ENCODE data around the gene PRELID3B.

The PRELID3B gene

DNA sequence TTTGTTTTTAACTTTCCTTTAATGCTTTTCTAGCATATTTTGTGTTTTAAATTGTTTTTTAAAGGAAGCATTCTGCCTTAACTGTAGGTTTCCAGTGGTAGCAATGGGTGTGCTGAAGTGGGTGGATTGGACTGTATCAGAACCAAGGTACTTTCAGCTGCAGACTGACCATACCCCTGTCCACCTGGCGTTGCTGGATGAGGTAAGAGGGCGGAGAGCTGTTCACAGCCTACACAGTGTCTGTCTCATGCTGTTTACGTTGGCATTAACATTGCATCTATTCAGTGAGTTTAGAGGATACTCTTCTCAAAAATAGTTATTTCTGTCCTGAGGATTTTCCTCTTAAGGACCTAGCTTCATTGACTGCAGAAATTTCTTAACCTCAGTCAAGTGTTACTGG is 49.7 kb downstream of the PRELID3B start:
- DNase-seq = no peak

DNA sequence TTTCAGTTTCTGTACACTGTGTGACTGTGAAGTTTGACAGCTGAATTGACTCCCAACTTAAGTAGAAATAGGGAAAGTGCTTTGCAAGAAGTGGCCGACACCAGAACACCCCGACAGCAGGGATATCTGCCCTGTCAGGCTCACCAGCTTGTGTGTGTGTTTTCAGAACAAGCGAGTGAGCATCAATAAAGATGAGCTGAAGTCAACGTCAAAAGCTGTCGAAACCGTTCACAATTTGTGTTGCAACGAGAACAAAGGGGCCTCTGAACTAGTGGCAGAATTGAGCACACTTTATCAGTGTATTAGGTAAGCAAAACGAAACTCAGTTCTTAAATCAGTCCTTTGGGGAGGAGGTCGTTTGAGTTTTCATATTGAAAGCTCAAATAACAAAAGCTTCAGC is 50.9 kb downstream of the PRELID3B start:
- no peak for DNase-seq

DNA sequence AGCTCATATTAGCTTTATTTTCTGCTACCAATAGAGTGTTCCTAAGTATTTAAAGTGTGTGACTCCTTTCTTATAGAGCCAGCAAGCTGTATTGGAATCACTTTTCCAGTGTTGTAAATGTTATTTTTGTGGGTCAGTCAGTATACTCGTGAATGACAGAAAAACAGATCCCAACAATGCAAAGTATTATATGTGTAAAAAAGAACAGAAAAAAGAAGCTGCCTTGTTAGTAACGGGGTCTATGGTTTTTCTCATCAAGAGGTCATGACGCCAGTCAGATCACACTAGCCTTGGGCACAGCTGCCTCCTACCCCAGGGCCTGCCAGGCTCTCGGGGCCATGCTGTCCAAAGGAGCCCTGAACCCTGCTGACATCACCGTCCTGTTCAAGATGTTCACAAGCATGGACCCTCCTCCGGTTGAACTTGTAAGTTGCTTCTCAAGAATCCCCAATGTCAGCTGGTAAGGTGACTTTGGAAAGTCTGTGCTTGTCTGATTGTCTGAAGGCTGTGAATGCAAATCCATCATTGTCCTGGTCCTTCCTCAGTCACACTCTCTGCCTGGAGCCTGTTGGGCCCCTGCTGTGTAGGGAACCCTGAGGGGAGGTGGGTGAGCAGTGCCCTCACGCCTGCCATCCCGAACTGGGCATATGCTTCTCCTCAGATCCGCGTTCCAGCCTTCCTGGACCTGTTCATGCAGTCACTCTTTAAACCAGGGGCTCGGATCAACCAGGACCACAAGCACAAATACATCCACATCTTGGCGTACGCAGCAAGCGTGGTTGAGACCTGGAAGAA is 51.7 kb downstream of the PRELID3B start:
- no peak for DNase-seq

DNA sequence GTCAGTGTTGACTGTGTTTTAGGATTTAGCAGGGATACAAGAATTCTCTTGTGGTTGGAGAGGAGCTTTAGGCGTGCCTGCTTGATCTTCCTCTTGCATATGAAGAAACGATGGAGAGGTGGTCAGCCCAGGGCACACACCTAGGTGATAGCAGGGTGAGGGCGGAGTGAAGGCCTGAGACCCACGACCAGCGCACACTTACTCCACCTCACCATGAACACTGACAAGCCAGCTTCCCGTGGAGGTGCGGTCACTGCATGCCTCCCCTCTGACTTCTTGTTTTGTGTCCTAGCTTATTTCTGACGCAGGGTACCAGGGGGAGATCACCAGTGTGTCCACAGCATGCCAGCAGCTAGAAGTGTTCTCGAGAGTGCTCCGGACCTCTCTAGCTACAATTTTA is 53.4 kb downstream of the PRELID3B start:
- DNase-seq = peak; percentile 30

DNA sequence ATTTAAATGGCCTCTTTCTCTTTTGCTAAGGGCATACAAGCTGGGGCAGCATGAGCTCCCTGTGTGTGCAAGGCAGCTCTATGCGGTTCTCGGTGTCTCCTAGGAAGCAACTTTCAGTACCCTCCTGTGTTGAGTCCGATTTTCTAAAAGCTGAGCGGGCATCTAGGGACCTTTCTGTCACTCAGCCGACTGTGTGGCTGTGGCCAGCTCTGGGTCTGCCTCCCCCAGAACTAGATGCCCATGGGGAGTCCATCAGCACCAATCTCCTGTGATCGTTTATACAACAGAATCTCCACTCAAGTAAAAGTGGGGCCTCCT is 54.1 kb downstream of the PRELID3B start:
- peak; percentile 21 for DNase-seq

DNA sequence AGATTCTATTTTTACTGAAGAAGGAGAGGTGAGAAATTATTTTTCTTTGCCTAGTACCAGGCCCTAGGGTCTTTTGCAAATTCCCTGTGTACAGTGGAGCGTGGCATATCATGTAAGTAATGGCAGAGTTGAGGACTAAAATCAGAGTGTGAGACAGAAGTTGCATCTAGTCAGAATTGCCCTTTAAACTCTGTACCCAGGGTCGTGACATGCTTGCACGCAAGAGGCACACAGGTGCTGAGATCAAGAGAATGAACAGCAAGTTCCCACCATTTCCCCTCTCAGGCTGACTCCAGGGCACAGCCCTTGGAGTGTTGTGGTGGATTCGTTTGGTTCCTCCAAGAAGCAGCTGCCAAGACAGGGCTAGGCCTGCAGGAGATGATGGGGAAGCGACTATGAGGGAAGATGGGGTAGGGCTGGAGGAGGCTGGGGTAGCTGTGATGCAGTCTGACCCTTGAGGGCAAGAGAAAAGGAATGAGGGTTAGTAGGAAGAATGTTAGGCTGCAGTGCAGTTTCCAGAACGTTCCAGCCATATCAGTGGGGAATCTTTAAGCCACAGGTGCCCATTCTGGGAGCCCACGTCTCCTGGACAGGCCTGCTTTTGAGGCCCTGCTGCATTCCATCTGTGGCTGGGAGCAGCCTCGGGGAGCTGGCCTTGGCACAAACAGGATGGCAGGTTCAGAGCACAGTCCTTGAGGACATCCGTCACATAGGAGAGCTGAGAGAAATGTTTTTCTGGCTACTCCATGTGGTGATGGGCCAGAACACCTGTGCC is 54.6 kb downstream of the PRELID3B start:
- DNase-seq = peak; percentile 30

DNA sequence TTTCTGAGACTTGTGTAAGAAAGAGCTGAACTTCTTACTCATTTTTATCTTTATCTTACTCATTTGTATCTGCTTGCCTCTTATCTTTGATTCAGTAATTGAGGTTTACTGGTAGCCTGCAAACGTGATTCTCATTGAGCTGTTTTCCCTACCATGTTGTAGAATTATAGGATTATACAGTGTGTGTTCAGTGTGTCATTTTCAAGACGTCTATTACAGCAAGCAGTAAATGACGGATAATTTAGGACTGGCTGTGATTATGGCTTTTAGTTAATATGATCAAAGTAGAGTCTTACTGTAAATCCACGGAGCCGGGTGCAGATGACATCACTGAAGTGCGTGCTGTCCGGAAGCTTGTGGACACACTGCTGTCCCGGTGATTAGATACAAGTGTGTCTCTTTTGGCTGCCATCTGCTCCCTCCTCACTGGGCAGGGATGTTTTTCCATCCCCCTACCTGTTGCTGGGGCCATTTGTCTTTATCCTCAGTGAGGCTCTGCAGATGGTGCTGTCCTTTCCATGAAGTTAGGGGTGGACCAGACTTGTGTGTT is 55.5 kb downstream of the PRELID3B start:
- DNase-seq = peak; percentile 19

DNA sequence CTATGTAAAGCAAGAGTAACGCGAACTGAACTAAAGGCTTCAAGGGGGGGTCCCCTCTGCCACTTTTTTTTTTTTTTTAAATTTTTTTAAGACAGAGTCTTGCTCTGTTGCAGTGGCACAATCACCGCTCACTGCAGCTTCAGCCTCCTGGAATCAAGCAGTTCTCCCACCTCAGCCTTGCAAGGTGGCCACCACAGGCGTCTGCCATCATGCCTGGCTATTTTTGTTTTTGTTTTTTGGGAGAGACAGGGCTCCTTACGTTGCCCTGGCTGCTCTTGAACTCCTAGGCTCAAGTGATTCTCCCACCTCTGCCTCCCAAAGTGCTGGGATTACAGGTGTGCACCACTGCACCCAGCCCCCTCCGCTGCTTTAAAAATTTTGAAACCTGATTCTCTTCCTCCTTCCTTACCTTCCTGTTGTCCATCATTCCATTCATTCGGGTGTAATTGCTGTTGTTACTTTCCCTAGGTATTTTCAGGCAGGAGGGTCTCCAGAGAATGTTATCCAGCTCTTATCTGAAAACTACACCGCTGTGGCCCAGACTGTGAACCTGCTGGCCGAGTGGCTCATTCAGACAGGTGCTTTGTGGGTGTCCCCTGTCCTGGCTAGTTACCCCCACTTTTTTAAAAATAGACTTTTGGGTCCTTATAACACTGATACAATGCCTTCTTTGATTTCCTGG is 56.2 kb downstream of the PRELID3B start:
- peak; percentile 11 for DNase-seq

DNA sequence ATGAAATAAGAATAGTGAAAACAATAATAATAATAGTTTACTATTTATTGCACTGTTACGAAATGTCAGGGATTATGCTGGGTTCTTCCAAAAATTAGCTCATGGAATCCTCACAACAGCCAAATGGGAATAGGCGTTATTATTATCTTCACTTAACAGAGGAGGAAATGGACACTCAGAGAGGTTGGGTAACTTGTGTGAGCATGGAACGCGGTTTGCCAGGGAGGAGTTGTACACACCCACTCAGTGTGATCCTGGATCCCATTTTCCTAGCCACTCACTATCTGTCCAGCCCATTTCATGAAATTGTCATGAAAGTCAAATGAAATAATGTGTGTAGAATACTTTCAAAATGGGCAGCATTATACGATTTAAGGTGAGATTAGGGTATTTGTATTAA is 56.9 kb downstream of the PRELID3B start:
- DNase-seq = no peak

DNA sequence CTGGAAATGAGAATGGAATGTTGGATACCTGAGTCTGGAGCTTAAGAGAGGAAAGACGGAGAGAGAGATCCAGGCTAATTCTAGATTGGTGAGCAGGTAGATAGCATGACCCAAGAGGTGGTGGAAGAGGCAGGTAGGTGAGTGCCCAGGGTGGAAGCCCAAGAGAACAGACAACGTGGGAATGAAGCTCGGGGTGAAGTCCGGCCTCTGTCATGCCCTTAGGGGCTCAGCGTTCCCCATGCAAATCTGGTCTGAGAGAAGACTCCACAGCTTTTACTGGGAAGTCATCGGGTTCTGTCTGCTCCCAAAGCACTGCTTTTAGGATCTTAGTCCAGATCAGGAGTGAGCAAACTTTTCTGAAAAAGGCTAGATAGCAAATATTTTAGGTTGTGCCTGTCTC is 57.9 kb downstream of the PRELID3B start:
- peak; percentile 47 for DNase-seq
